ENCODE results near the gene NCOA4.
A peak's percentile ranks its signal among the peaks of the same experiment; 100 is the strongest.
"Not testable (repeated sequence)": the region's sequence is repeated elsewhere in the genome, so short reads cannot be mapped to it uniquely, and the experiment has no call there.

The NCOA4 gene

GRCh38 chr10:45983538-45984186 lies 46.8 kb downstream of the NCOA4 start:
- peak; percentile 10 for DNase-seq (ENCODE audit: low read depth)

- DNase-seq (ENCODE audit: low read depth) = not testable (repeated sequence)
These were observed 49.1 kb downstream of the NCOA4 start for GRCh38 chr10:45981367-45981766.

GRCh38 chr10:45978554-45978953 lies 51.9 kb downstream of the NCOA4 start:
- not testable (repeated sequence) for DNase-seq (ENCODE audit: low read depth)

GRCh38 chr10:45974041-45974440 lies 56.4 kb downstream of the NCOA4 start:
- DNase-seq (ENCODE audit: low read depth) = not testable (repeated sequence)

- not testable (repeated sequence) for DNase-seq (ENCODE audit: low read depth)
These were observed 57.6 kb downstream of the NCOA4 start for GRCh38 chr10:45972813-45973169.

GRCh38 chr10:45972106-45972812 lies 58.2 kb downstream of the NCOA4 start, which contains the start of gene TIMM23:
Gene TIMM23, plus strand, starts transcription at chr10:45972489. Its CDS starts 136 bp downstream, at chr10:45972625.
- peak; percentile 76 for DNase-seq (ENCODE audit: low read depth)

- not testable (repeated sequence) for DNase-seq (ENCODE audit: low read depth)
These were observed 58.7 kb downstream of the NCOA4 start for GRCh38 chr10:45971742-45972105.

- DNase-seq (ENCODE audit: low read depth) = not testable (repeated sequence)
These were observed 59.4 kb downstream of the NCOA4 start for GRCh38 chr10:45971019-45971418.

GRCh38 chr10:45962686-45963452 lies 67.6 kb downstream of the NCOA4 start:
- not testable (repeated sequence) for DNase-seq (ENCODE audit: low read depth)

- not testable (repeated sequence) for DNase-seq (ENCODE audit: low read depth)
These were observed 72.5 kb downstream of the NCOA4 start for GRCh38 chr10:45957928-45958327.

- not testable (repeated sequence) for DNase-seq (ENCODE audit: low read depth)
These were observed 73.8 kb downstream of the NCOA4 start for GRCh38 chr10:45956634-45957033.
